ENCODE data around the gene APBB3. TPM values are rescaled to one million over a fixed set of nuclear protein-coding genes. Genes with fewer than 3 reads are reported as not detected.
A peak's percentile ranks its signal among the peaks of the same experiment; 100 is the strongest.
"Not testable (repeated sequence)": the region's sequence is repeated elsewhere in the genome, so short reads cannot be mapped to it uniquely, and the experiment has no call there.

The APBB3 gene
- total RNA-seq, 1 donor from 2014 or later, result 20.7 TPM

- H3K9me3 ChIP-seq (ENCODE audit: low read depth), result no peaks in the 10 kb centered on the region
- H3K27me3 Mint-ChIP-seq (ENCODE audit: insufficient read depth, low read depth), result peaks cover 4% of the 10 kb centered on the region
- H3K4me2 ChIP-seq, result no peak overlapping the region
- H3K79me2 ChIP-seq (ENCODE audit: low read depth), result no peaks in the 10 kb centered on the region
- no peak overlapping the region for H3K27ac ChIP-seq
- no peaks in the 10 kb centered on the region for H3K4me1 ChIP-seq
- H2AFZ ChIP-seq (replicated peaks), result no peak overlapping the region
- H3K27ac Mint-ChIP-seq, result no peak overlapping the region
- no peaks in the 10 kb centered on the region for H3K36me3 Mint-ChIP-seq
- peaks cover 3% of the 10 kb centered on the region for H3K9me3 Mint-ChIP-seq
- H3F3A ChIP-seq (ENCODE audit: low read depth), result no peaks in the 10 kb centered on the region
- H3K36me3 ChIP-seq, result no peaks in the 10 kb centered on the region
- no peak overlapping the region for H3K9ac ChIP-seq
- H3K4me3 ChIP-seq, result no peak overlapping the region
- no peak for TF ChIP-seq EZH2 (IDR thresholded peaks at IDR 0.05)
- TF ChIP-seq CTCF (IDR thresholded peaks at IDR 0.05), result no peak
- no peak for TF ChIP-seq EZH2phosphoT487 (IDR thresholded peaks at IDR 0.05)
- no peaks in the 10 kb centered on the region for H3K4me1 Mint-ChIP-seq
- no peak for DNase-seq (ENCODE audit: low spot score)
- H4K20me1 ChIP-seq (ENCODE audit: low read depth), result no peaks in the 10 kb centered on the region
- no peaks in the 10 kb centered on the region for H3K27me3 ChIP-seq
- H3K4me3 Mint-ChIP-seq, result no peak overlapping the region
These were observed 23.1 kb upstream of the APBB3 start for GRCh38 chr5:140587495-140587894.

GRCh38 chr5:140579188-140579747, 14.9 kb upstream of the APBB3 start:
- not testable (repeated sequence) for H3K27me3 Mint-ChIP-seq (ENCODE audit: insufficient read depth, low read depth); H3K9ac ChIP-seq; H3K4me3 ChIP-seq; H3K4me1 Mint-ChIP-seq; H3K36me3 ChIP-seq; H3K4me1 ChIP-seq; H3K4me2 ChIP-seq; H3F3A ChIP-seq (ENCODE audit: low read depth); H2AFZ ChIP-seq (replicated peaks); H3K79me2 ChIP-seq (ENCODE audit: low read depth); H3K9me3 ChIP-seq (ENCODE audit: low read depth); H3K9me3 Mint-ChIP-seq; H3K27ac Mint-ChIP-seq; H3K4me3 Mint-ChIP-seq; H3K27me3 ChIP-seq; H3K27ac ChIP-seq; H3K36me3 Mint-ChIP-seq; DNase-seq (ENCODE audit: low spot score); H4K20me1 ChIP-seq (ENCODE audit: low read depth)

- no peaks in the 10 kb centered on the region for H3K36me3 ChIP-seq
- H3K9me3 ChIP-seq (ENCODE audit: low read depth), result no peaks in the 10 kb centered on the region
- H3K9ac ChIP-seq, result no peak overlapping the region
- TF ChIP-seq EZH2 (IDR thresholded peaks at IDR 0.05) (no peak), CTCF (IDR thresholded peaks at IDR 0.05) (no peak), EZH2phosphoT487 (IDR thresholded peaks at IDR 0.05) (no peak)
- H3K9me3 Mint-ChIP-seq, result no peaks in the 10 kb centered on the region
- no peaks in the 10 kb centered on the region for H4K20me1 ChIP-seq (ENCODE audit: low read depth)
- peaks cover 6% of the 10 kb centered on the region for H3K27me3 Mint-ChIP-seq (ENCODE audit: insufficient read depth, low read depth)
- no peaks in the 10 kb centered on the region for H3K79me2 ChIP-seq (ENCODE audit: low read depth)
- H3K27me3 ChIP-seq, result peaks cover 2% of the 10 kb centered on the region
- H3K4me3 Mint-ChIP-seq, result no peak overlapping the region
- no peak overlapping the region for H3K4me2 ChIP-seq
- H3K27ac Mint-ChIP-seq, result no peak overlapping the region
- no peaks in the 10 kb centered on the region for H3K36me3 Mint-ChIP-seq
- no peaks in the 10 kb centered on the region for H3K4me1 Mint-ChIP-seq
- peak overlapping the region; percentile 97 for H2AFZ ChIP-seq (replicated peaks)
- no peaks in the 10 kb centered on the region for H3K4me1 ChIP-seq
- H3F3A ChIP-seq (ENCODE audit: low read depth), result peaks cover 4% of the 10 kb centered on the region
- no peak overlapping the region for H3K27ac ChIP-seq
- DNase-seq (ENCODE audit: low spot score), result no peak
- H3K4me3 ChIP-seq, result no peak overlapping the region
These were observed 12.4 kb upstream of the APBB3 start for GRCh38 chr5:140576776-140577201.

GRCh38 chr5:140575309-140575708, 10.9 kb upstream of the APBB3 start:
- H3K9me3 ChIP-seq (ENCODE audit: low read depth), result no peaks in the 10 kb centered on the region
- Mint-ChIP-seq H3K4me3 (no peak overlapping the region), H3K4me1 (no peaks in the 10 kb centered on the region), H3K9me3 (no peaks in the 10 kb centered on the region), H3K36me3 (no peaks in the 10 kb centered on the region), H3K27ac (no peak overlapping the region), H3K27me3 (ENCODE audit: insufficient read depth, low read depth) (peaks cover 6% of the 10 kb centered on the region)
- H3K4me3 ChIP-seq, result no peak overlapping the region
- TF ChIP-seq EZH2phosphoT487 (IDR thresholded peaks at IDR 0.05), result no peak
- TF ChIP-seq EZH2 (IDR thresholded peaks at IDR 0.05), result no peak
- peak; percentile 17 for TF ChIP-seq CTCF (IDR thresholded peaks at IDR 0.05)
- no peaks in the 10 kb centered on the region for H3K36me3 ChIP-seq
- DNase-seq (ENCODE audit: low spot score), result no peak
- no peak overlapping the region for H3K4me2 ChIP-seq
- H3K9ac ChIP-seq, result no peak overlapping the region
- no peaks in the 10 kb centered on the region for H4K20me1 ChIP-seq (ENCODE audit: low read depth)
- H3F3A ChIP-seq (ENCODE audit: low read depth), result peaks cover 4% of the 10 kb centered on the region
- no peaks in the 10 kb centered on the region for H3K79me2 ChIP-seq (ENCODE audit: low read depth)
- no peak overlapping the region for H2AFZ ChIP-seq (replicated peaks)
- no peaks in the 10 kb centered on the region for H3K27me3 ChIP-seq
- H3K27ac ChIP-seq, result no peak overlapping the region
- no peaks in the 10 kb centered on the region for H3K4me1 ChIP-seq
